ENCODE measurements around the gene SRSF1.
"Not testable (repeated sequence)": the region's sequence is repeated elsewhere in the genome, so short reads cannot be mapped to it uniquely, and the experiment has no call there.

Gene SRSF1

GRCh38 chr17:57990037-57990436 is 17.0 kb downstream of the SRSF1 start:
- FAIRE-seq: no peak
- DNase-seq (ENCODE audit: low spot score): no peak

- FAIRE-seq: peak; percentile 40
- peak; percentile 97 for DNase-seq (ENCODE audit: low spot score)
These were observed 18.5 kb downstream of the SRSF1 start for GRCh38 chr17:57988301-57989250.

- FAIRE-seq (no peak), DNase-seq (ENCODE audit: low spot score) (peak; percentile 91)
These were observed 19.3 kb downstream of the SRSF1 start, which contains the start of gene VEZF1 for GRCh38 chr17:57987581-57988300. TSS of gene VEZF1 (minus strand) at chr17:57988254. CDS start at chr17:57988111, 143 bp downstream.

- peak; percentile 83 for FAIRE-seq
- peak; percentile 74 for DNase-seq (ENCODE audit: low spot score)
These were observed 20.0 kb downstream of the SRSF1 start for GRCh38 chr17:57986841-57987580.

- DNase-seq (ENCODE audit: low spot score) (no peak), FAIRE-seq (no peak)
These were observed 21.4 kb downstream of the SRSF1 start for GRCh38 chr17:57985675-57985974.

- FAIRE-seq (no peak), DNase-seq (ENCODE audit: low spot score) (no peak)
These were observed 21.9 kb downstream of the SRSF1 start for GRCh38 chr17:57984936-57985674.

GRCh38 chr17:57984261-57984890 is 22.7 kb downstream of the SRSF1 start:
- no peak for DNase-seq (ENCODE audit: low spot score)
- no peak for FAIRE-seq

- no peak for FAIRE-seq
- DNase-seq (ENCODE audit: low spot score): no peak
These were observed 23.6 kb downstream of the SRSF1 start for GRCh38 chr17:57983446-57983845.

GRCh38 chr17:57982452-57983170 is 24.4 kb downstream of the SRSF1 start:
- DNase-seq (ENCODE audit: low spot score): no peak
- FAIRE-seq: peak; percentile 52

GRCh38 chr17:57980522-57980921 is 26.5 kb downstream of the SRSF1 start:
- no peak for FAIRE-seq
- DNase-seq (ENCODE audit: low spot score): no peak

GRCh38 chr17:57979076-57979475 is 28.0 kb downstream of the SRSF1 start:
- FAIRE-seq (no peak), DNase-seq (ENCODE audit: low spot score) (no peak)

- no peak for DNase-seq (ENCODE audit: low spot score)
- no peak for FAIRE-seq
These were observed 30.5 kb downstream of the SRSF1 start for GRCh38 chr17:57976594-57976993.

- DNase-seq (ENCODE audit: low spot score) (no peak), FAIRE-seq (no peak)
These were observed 32.0 kb downstream of the SRSF1 start for GRCh38 chr17:57975044-57975443.

GRCh38 chr17:57974053-57974824 is 32.8 kb downstream of the SRSF1 start:
- peak; percentile 46 for FAIRE-seq

GRCh38 chr17:57972151-57972550 is 34.9 kb downstream of the SRSF1 start:
- no peak for FAIRE-seq
- DNase-seq (ENCODE audit: low spot score): no peak

More at GRCh38 chr17:57974053-57974824, 32.8 kb downstream of the SRSF1 start:
- not testable (repeated sequence) for DNase-seq (ENCODE audit: low spot score)

- DNase-seq (ENCODE audit: low spot score): no peak
- FAIRE-seq: no peak
These were observed 35.5 kb downstream of the SRSF1 start for GRCh38 chr17:57971572-57971971.

- no peak for FAIRE-seq
- no peak for DNase-seq (ENCODE audit: low spot score)
These were observed 36.3 kb downstream of the SRSF1 start for GRCh38 chr17:57970710-57971109.

GRCh38 chr17:57968456-57968855 is 38.6 kb downstream of the SRSF1 start:
- no peak for FAIRE-seq
- no peak for DNase-seq (ENCODE audit: low spot score)

- FAIRE-seq: no peak
- DNase-seq (ENCODE audit: low spot score): no peak
These were observed 40.2 kb downstream of the SRSF1 start for GRCh38 chr17:57966875-57967274.
